ENCODE results near the gene ARHGAP44.

Gene ARHGAP44

GRCh38 chr17:12992676-12993075, 203.4 kb downstream of the ARHGAP44 start:
- Histone ChIP-seq H3K9ac (ENCODE audit: low read length) (no peak overlapping the region), H3K4me2 (ENCODE audit: low read length) (no peak overlapping the region), H3K4me1 (ENCODE audit: low read length) (peaks cover 5% of the 10 kb centered on the region), H2AFZ (ENCODE audit: low read depth, low read length) (no peak overlapping the region), H3K27me3 (ENCODE audit: low read depth, low read length) (no peaks in the 10 kb centered on the region), H3K9me3 (ENCODE audit: insufficient read depth, low read length) (no peaks in the 10 kb centered on the region), H3K79me2 (ENCODE audit: low read length) (no peaks in the 10 kb centered on the region), H3K36me3 (replicated peaks; ENCODE audit: low read depth, low read length) (peaks cover 20% of the 10 kb centered on the region), H3K4me3 (ENCODE audit: low read length) (no peak overlapping the region), H3K27ac (ENCODE audit: low read length) (no peak overlapping the region), H4K20me1 (ENCODE audit: insufficient read depth, low read length) (no peaks in the 10 kb centered on the region)
- TF ChIP-seq CTCF (IDR thresholded peaks at IDR 0.05; ENCODE audit: low read depth, low read length) = no peak
- no peak for TF ChIP-seq EZH2phosphoT487 (IDR thresholded peaks at IDR 0.05; ENCODE audit: low read depth)

GRCh38 chr17:12993631-12994030, 204.3 kb downstream of the ARHGAP44 start:
- peaks cover 5% of the 10 kb centered on the region for H3K4me1 ChIP-seq (ENCODE audit: low read length)
- H3K9me3 ChIP-seq (ENCODE audit: insufficient read depth, low read length) = no peaks in the 10 kb centered on the region
- no peak overlapping the region for H3K4me3 ChIP-seq (ENCODE audit: low read length)
- H3K9ac ChIP-seq (ENCODE audit: low read length) = no peak overlapping the region
- H2AFZ ChIP-seq (ENCODE audit: low read depth, low read length) = no peak overlapping the region
- TF ChIP-seq EZH2phosphoT487 (IDR thresholded peaks at IDR 0.05; ENCODE audit: low read depth) (no peak), CTCF (IDR thresholded peaks at IDR 0.05; ENCODE audit: low read depth, low read length) (no peak)
- H3K79me2 ChIP-seq (ENCODE audit: low read length) = no peaks in the 10 kb centered on the region
- peaks cover 22% of the 10 kb centered on the region for H3K36me3 ChIP-seq (replicated peaks; ENCODE audit: low read depth, low read length)
- no peaks in the 10 kb centered on the region for H4K20me1 ChIP-seq (ENCODE audit: insufficient read depth, low read length)
- H3K4me2 ChIP-seq (ENCODE audit: low read length) = no peak overlapping the region
- no peaks in the 10 kb centered on the region for H3K27me3 ChIP-seq (ENCODE audit: low read depth, low read length)
- H3K27ac ChIP-seq (ENCODE audit: low read length) = no peak overlapping the region

GRCh38 chr17:12994341-12995074, 205.2 kb downstream of the ARHGAP44 start:
- Histone ChIP-seq H3K4me2 (ENCODE audit: low read length) (no peak overlapping the region), H3K9ac (ENCODE audit: low read length) (no peak overlapping the region), H3K4me1 (ENCODE audit: low read length) (no peaks in the 10 kb centered on the region), H2AFZ (ENCODE audit: low read depth, low read length) (no peak overlapping the region), H3K27me3 (ENCODE audit: low read depth, low read length) (no peaks in the 10 kb centered on the region), H3K9me3 (ENCODE audit: insufficient read depth, low read length) (no peaks in the 10 kb centered on the region), H3K27ac (ENCODE audit: low read length) (no peak overlapping the region), H3K36me3 (replicated peaks; ENCODE audit: low read depth, low read length) (peaks cover 26% of the 10 kb centered on the region), H3K79me2 (ENCODE audit: low read length) (no peaks in the 10 kb centered on the region), H3K4me3 (ENCODE audit: low read length) (no peak overlapping the region), H4K20me1 (ENCODE audit: insufficient read depth, low read length) (no peaks in the 10 kb centered on the region)
- TF ChIP-seq EZH2phosphoT487 (IDR thresholded peaks at IDR 0.05; ENCODE audit: low read depth) (no peak), CTCF (IDR thresholded peaks at IDR 0.05; ENCODE audit: low read depth, low read length) (no peak)

- no peaks in the 10 kb centered on the region for H3K4me1 ChIP-seq (ENCODE audit: low read length)
- no peak for TF ChIP-seq EZH2phosphoT487 (IDR thresholded peaks at IDR 0.05; ENCODE audit: low read depth)
- no peak for TF ChIP-seq CTCF (IDR thresholded peaks at IDR 0.05; ENCODE audit: low read depth, low read length)
- H4K20me1 ChIP-seq (ENCODE audit: insufficient read depth, low read length) = no peaks in the 10 kb centered on the region
These were observed 206.0 kb downstream of the ARHGAP44 start for GRCh38 chr17:12995106-12995895.

More at GRCh38 chr17:12995106-12995895, 206.0 kb downstream of the ARHGAP44 start:
- Histone ChIP-seq H3K27ac (ENCODE audit: low read length) (no peak overlapping the region), H3K27me3 (ENCODE audit: low read depth, low read length) (no peaks in the 10 kb centered on the region), H2AFZ (ENCODE audit: low read depth, low read length) (no peak overlapping the region), H3K9me3 (ENCODE audit: insufficient read depth, low read length) (no peaks in the 10 kb centered on the region), H3K4me2 (ENCODE audit: low read length) (no peak overlapping the region), H3K79me2 (ENCODE audit: low read length) (no peaks in the 10 kb centered on the region), H3K36me3 (replicated peaks; ENCODE audit: low read depth, low read length) (peaks cover 24% of the 10 kb centered on the region), H3K4me3 (ENCODE audit: low read length) (no peak overlapping the region), H3K9ac (ENCODE audit: low read length) (no peak overlapping the region)
